Measurements from ENCODE around the gene HNRNPM.

HNRNPM gene

GRCh38 chr19:8526345-8527091 lies 81.7 kb downstream of the HNRNPM start:
- H3K27ac ChIP-seq, result no peak overlapping the region
- H3K4me3 ChIP-seq (IDR thresholded peaks at IDR 0.05; ENCODE audit: insufficient read depth, low read depth, low read length), result no peak overlapping the region
- TF ChIP-seq CTCF (conservative IDR thresholded peaks at IDR 0.05; ENCODE audit: low read depth, low read length), result no peak
- no peak overlapping the region for H3K9ac ChIP-seq
- no peaks in the 10 kb centered on the region for H3K4me1 ChIP-seq (ENCODE audit: low read depth, poor library complexity, severe bottlenecking)
- no peaks in the 10 kb centered on the region for H3K79me2 ChIP-seq (ENCODE audit: insufficient read depth, low read depth)
- H3K27me3 ChIP-seq (ENCODE audit: insufficient read depth, low read depth), result peaks cover 11% of the 10 kb centered on the region; the same call in 1 of the 2 replicates
- no peaks in the 10 kb centered on the region for H3K36me3 ChIP-seq (ENCODE audit: insufficient read depth)
- no peak overlapping the region for H3K4me2 ChIP-seq
- no peak overlapping the region for H2AFZ ChIP-seq (ENCODE audit: low read depth)
- no peaks in the 10 kb centered on the region for H4K20me1 ChIP-seq (ENCODE audit: insufficient read depth)

GRCh38 chr19:8528500-8528899 lies 83.7 kb downstream of the HNRNPM start:
- Histone ChIP-seq H3K4me3 (IDR thresholded peaks at IDR 0.05; ENCODE audit: insufficient read depth, low read depth, low read length) (no peak overlapping the region), H3K36me3 (ENCODE audit: insufficient read depth) (no peaks in the 10 kb centered on the region), H3K79me2 (ENCODE audit: insufficient read depth, low read depth) (no peaks in the 10 kb centered on the region), H3K4me2 (no peak overlapping the region), H3K27me3 (ENCODE audit: insufficient read depth, low read depth) (peaks cover 21% of the 10 kb centered on the region; the same call in 1 of the 2 replicates), H3K4me1 (ENCODE audit: low read depth, poor library complexity, severe bottlenecking) (no peaks in the 10 kb centered on the region), H2AFZ (ENCODE audit: low read depth) (no peak overlapping the region), H3K27ac (no peak overlapping the region), H4K20me1 (ENCODE audit: insufficient read depth) (no peaks in the 10 kb centered on the region), H3K9ac (no peak overlapping the region)
- no peak for TF ChIP-seq CTCF (conservative IDR thresholded peaks at IDR 0.05; ENCODE audit: low read depth, low read length)

GRCh38 chr19:8529369-8530006 lies 84.7 kb downstream of the HNRNPM start:
- no peak overlapping the region for H2AFZ ChIP-seq (ENCODE audit: low read depth)
- no peaks in the 10 kb centered on the region for H3K36me3 ChIP-seq (ENCODE audit: insufficient read depth)
- H4K20me1 ChIP-seq (ENCODE audit: insufficient read depth), result no peaks in the 10 kb centered on the region
- H3K27ac ChIP-seq, result no peak overlapping the region
- no peak overlapping the region for H3K4me3 ChIP-seq (IDR thresholded peaks at IDR 0.05; ENCODE audit: insufficient read depth, low read depth, low read length)
- peaks cover 30% of the 10 kb centered on the region; the same call in 1 of the 2 replicates for H3K27me3 ChIP-seq (ENCODE audit: insufficient read depth, low read depth)
- no peak overlapping the region for H3K4me2 ChIP-seq
- TF ChIP-seq CTCF (conservative IDR thresholded peaks at IDR 0.05; ENCODE audit: low read depth, low read length), result no peak
- H3K79me2 ChIP-seq (ENCODE audit: insufficient read depth, low read depth), result no peaks in the 10 kb centered on the region
- no peaks in the 10 kb centered on the region for H3K4me1 ChIP-seq (ENCODE audit: low read depth, poor library complexity, severe bottlenecking)
- no peak overlapping the region for H3K9ac ChIP-seq

GRCh38 chr19:8530061-8530679 lies 85.4 kb downstream of the HNRNPM start:
- Histone ChIP-seq H4K20me1 (ENCODE audit: insufficient read depth) (no peaks in the 10 kb centered on the region), H3K9ac (no peak overlapping the region)

More at GRCh38 chr19:8530061-8530679, 85.4 kb downstream of the HNRNPM start:
- no peak overlapping the region for H3K4me3 ChIP-seq (IDR thresholded peaks at IDR 0.05; ENCODE audit: insufficient read depth, low read depth, low read length)
- no peak overlapping the region for H2AFZ ChIP-seq (ENCODE audit: low read depth)
- H3K27ac ChIP-seq, result no peak overlapping the region
- no peak overlapping the region for H3K4me2 ChIP-seq
- H3K79me2 ChIP-seq (ENCODE audit: insufficient read depth, low read depth), result no peaks in the 10 kb centered on the region
- peaks cover 36% of the 10 kb centered on the region; the same call in 1 of the 2 replicates for H3K27me3 ChIP-seq (ENCODE audit: insufficient read depth, low read depth)
- no peaks in the 10 kb centered on the region for H3K4me1 ChIP-seq (ENCODE audit: low read depth, poor library complexity, severe bottlenecking)
- H3K36me3 ChIP-seq (ENCODE audit: insufficient read depth), result no peaks in the 10 kb centered on the region
- TF ChIP-seq CTCF (conservative IDR thresholded peaks at IDR 0.05; ENCODE audit: low read depth, low read length), result no peak
